Femur (tissue), 1 donor: ENCODE data around the gene DPYSL5.
"Not testable (repeated sequence)": the region's sequence is repeated elsewhere in the genome, so short reads cannot be mapped to it uniquely, and the experiment has no call there.

Experiments
- DNase-seq: peaks from one replicate; pipeline ENCODE4 v3.0.0-alpha.2; 2017

Gene DPYSL5

GRCh38 chr2:26903676-26904075, 55.7 kb downstream of the DPYSL5 start:
- no peak for DNase-seq

- DNase-seq: no peak
Measured at GRCh38 chr2:26904839-26905238, 56.9 kb downstream of the DPYSL5 start.

GRCh38 chr2:26905341-26906198, 57.6 kb downstream of the DPYSL5 start:
- DNase-seq: no peak

DNA sequence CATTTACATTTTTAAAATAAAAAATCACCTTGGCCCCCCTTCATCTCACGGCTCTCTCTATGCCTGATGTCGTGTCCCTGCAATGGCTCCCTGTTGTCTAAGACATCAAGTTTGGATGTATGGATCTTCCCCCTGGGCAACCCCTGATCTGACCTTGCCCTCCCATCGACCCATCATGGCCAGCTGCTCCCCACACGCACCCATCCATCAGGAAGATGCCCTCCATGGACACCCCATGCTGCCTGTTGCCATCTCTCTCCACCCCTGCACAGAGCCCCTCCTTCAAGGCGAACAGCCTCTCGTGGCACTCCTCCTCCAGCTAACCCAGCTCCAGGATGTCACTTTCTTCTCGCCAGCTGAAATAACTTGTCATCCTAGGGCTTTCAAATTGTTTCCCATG, 59.5 kb downstream of the DPYSL5 start:
- DNase-seq: no peak

GRCh38 chr2:26910176-26910575, 62.2 kb downstream of the DPYSL5 start:
- DNase-seq: no peak

DNA sequence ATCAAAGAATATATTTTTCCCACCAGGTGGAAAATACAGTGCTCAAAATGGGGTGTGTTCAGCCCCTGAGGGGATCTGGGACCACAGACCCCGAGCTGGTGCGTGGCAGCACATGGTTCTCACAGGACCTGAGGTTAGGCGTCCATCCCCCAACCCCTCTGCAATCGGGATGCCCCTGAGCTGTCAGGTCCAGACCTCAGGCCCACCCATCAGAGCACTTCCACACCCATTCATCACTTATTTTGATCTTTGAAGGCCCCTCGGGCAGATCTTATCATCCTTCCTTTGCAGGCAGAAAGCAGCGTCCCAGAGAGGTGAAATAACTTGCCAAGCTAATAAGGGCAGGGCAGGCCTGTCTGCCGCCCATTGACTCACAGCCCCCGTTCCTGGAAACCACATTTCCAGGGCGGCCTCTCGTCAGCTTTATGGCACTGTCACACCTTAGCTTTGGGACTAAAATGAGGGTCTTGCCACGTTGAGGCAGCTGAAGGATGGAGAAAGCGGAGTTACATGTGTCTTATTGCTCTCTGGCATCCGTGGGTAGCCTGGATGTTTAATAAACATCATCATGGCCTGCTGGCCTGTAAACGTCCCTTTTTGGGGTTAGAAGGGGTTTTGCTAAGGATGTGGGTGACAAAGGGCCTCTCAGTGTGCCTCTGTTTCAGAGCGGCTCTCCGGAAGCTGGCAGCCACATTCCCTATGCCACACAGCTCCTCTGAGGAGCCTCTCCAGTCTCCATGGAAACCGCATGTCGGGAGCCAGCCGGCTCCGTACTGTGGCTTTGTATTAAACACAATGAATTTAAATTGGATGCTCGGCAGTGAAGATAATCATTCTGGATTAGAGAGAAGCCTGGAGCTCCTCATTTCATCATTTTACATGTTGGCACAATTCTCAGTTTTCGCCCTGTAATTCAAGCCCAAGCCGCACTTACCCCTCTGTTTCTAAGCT, 64.3 kb downstream of the DPYSL5 start:
- DNase-seq: peak; percentile 54

GRCh38 chr2:26913606-26913998, 65.7 kb downstream of the DPYSL5 start:
- DNase-seq: peak; percentile 67

DNA sequence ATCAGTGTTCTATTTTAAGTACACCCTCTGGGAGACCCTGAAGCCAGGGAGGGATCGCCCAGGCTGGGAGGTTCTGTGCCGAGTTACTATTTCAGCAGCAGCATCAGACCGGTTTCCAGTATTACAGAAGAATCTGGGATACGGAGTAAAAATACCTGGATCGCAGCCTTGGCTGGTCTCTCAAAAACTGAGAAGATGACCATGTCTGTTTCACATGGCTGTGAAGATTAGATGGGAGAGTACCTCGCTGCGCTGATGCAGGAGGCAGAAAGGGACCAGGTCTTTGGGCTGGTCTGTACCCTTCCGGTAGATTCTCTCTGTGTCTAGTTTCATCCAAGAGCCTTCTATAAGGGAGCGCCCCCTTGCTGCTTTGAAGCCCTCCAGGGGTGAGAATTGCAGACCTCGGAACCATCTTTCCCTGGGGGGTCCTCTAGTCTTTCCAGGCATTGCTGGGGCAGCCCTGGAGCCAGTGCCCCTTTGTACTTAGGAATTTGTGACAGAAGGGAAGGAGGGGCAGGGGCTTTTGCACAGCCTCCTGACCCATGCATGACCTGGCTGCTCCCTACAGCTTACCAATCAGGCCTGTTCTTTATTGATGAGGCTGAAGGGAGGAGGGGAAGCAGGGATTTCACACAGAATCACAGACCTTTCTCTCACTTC, 66.2 kb downstream of the DPYSL5 start:
- DNase-seq: peak; percentile 31

DNA sequence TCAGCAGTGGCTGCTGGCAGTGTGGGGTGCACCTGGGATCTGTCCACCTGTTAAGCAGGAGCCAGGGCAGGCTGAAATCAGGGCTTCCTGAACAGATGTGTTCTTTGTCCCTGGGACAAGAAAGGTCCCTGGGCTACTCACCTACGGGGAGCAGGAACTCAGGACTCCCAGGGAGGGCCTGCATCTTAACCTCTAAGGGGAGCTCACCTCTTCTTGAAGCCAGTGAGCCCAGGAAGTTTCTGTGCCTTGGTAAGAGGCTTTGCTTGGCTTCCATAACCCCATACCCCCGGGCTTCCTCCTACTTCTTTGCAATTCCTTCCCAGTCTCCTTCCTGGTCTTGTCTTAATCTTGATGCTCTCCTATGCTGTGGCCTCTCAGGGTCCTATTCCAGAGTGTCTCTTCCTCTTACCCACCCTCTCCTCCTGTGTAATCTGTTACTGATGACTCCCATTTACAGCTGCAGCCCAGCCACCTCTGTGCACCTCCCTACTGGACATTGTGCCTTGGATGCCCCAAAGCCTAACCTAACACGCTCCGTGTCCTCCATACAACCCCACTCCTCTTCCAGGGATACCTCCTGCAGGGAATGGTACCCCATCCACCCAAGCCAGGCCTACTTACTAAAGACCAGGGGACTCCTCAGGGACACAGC, 66.9 kb downstream of the DPYSL5 start:
- DNase-seq: no peak

DNA sequence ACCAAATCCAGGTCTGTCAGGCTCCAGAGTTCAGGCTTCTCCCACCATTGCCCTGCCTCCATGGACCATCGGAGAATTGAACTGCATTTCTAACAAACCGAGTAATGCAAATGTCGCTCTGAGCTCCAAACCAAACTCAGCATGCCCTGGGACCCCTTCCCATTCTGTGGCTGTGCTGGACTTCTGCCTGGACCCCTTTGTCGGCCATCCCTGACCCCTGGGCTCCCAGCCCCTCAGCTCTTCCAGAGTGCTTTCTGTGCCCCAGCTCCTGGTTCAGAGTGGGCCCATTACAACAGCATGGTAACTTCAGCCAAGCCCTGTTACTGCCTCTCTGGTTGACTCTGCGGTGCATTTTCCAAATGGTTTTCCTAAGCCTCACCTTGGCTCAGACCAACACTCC, 67.4 kb downstream of the DPYSL5 start:
- no peak for DNase-seq

DNA sequence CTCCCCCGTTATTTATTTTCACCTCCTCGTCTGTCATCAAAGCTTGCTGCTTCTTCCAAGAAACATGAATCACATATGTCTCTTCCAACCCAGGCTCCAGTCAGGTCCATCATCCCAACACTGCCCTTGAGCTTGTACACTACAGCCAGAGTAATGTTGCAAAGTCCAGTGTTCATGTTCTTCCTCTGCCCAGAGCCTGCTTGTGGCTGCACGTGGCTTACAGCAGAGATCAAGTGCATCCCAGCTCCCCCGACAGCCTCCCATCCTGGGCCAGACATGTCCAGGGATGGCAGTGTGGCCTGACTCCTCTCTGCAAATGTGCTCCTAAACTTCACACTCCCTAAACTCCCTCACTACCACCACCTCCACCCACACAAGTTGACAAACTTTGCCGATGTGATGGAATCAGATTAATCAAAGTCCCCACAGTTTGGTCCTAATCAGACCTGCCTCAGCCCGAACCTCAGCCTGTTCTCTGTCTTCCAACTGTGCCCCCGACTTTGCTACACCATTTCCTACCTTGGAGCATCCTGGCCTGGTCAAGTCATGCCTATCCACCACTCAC, 68.3 kb downstream of the DPYSL5 start:
- no peak for DNase-seq

- no peak for DNase-seq
Measured at GRCh38 chr2:26917135-26917836, 69.4 kb downstream of the DPYSL5 start.

- no peak for DNase-seq
Measured at GRCh38 chr2:26921323-26921722, 73.4 kb downstream of the DPYSL5 start.

DNA sequence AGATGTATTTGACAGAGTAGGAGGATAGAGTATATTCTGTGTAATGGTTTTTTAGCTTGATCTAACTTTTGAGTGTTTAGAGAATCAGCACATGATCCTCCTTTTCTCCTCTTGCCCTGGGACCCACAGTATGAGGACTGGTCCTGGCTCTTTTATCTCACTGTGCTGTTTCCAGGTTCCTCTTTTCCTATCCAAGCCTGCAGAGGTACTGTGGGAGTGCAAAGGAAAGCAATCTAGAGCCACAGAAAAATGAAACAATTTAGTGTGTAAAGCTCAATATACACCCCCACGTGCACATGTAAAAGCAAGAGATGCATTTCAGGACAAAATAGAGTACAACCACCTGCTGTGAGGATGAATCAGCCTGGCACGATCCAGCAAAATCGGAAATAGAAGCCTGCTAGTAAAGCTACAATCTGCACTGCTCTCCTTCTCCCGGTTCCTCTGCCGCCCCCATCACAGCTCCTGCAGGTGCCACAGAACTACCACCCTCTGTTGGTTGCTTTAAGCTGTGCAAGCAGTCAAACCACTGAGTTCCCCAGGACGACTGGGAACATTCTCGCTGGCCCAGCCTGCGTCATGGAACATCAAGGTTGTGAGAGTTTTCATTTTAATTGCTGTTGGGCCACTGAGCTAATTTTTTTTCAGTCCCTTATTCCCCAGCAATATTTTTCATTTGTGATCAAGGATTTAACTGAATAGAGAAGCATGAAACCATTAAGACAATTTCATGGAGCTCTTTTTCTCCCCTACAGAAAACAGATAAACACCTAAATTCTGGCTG, 74.7 kb downstream of the DPYSL5 start:
- peak; percentile 46 for DNase-seq

DNA sequence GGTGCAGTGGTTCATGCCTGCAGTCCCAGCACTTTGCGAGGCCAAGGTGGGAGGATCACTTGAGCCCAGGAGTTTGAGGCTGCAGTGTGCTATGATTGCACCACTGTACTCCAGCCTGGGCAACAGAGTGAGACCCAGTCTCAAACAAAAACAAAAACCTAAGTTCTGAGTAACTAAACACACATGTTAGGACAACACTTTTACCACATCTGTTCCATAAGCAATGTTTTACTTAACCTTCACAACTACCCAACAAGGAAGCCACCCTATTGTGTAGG, 75.2 kb downstream of the DPYSL5 start:
- DNase-seq: not testable (repeated sequence)

- DNase-seq: no peak
Measured at GRCh38 chr2:26924731-26925099, 76.8 kb downstream of the DPYSL5 start.

DNA sequence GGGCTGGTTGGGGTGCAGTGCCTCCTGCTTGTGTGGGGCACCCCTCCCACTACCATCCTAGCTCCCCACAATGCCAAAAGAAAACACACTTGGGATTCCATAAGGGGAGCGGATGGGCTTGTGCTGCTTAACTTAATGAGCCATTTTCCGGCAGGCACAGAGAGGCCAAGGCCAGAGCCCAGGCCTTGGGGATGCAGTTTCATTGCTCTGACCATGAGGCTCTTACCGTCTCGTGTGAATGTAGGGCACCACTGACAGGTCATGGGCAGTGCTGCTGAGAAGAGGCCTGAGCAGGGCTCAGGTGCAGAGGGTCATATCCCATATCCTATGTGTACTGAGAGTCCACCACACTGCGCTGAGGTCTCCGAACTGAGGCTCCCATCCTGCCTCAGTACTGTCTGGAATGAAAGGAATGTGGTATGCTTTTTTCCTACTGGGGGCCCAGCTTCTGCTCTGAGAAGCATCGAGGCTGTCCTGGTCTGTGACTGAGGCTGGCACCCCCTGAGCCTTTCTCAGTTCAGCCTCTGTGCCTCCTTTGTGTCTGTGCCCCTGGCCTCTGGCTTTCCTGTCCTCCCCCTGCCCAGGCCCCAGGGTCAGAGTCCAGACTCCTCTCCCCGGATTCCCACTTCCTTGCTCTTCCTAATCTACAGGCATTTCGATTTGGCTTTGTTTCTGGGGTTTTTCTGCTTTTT, 77.3 kb downstream of the DPYSL5 start:
- DNase-seq: no peak

- DNase-seq: no peak
Measured at GRCh38 chr2:26927221-26927620, 79.3 kb downstream of the DPYSL5 start.

GRCh38 chr2:26932974-26933373, 85.0 kb downstream of the DPYSL5 start:
- no peak for DNase-seq
